HUDEP-2 (cell line): ENCODE results near the gene ZDHHC14.

Experiments
- DNase-seq, 76 experiments: peaks; one replicate each; lab custom pipeline; 2025; ENCODE audit not compliant: unreplicated experiment in 76 of 76; lab: John Stamatoyannopoulos, UW

Gene ZDHHC14

GRCh38 chr6:157651731-157652490, 270.9 kb downstream of the ZDHHC14 start:
- DNase-seq, result no peak

- DNase-seq, result no peak
These were observed 271.8 kb downstream of the ZDHHC14 start for GRCh38 chr6:157652601-157653363.

- DNase-seq, result no peak
These were observed 272.5 kb downstream of the ZDHHC14 start for GRCh38 chr6:157653521-157653920.

GRCh38 chr6:157655139-157655538, 274.1 kb downstream of the ZDHHC14 start:
- DNase-seq, result no peak

- DNase-seq, result no peak
These were observed 275.5 kb downstream of the ZDHHC14 start for GRCh38 chr6:157656437-157656997.

- no peak for DNase-seq
These were observed 276.8 kb downstream of the ZDHHC14 start for GRCh38 chr6:157657754-157658153.

GRCh38 chr6:157658301-157658700, 277.3 kb downstream of the ZDHHC14 start:
- no peak for DNase-seq

- no peak for DNase-seq
These were observed 278.7 kb downstream of the ZDHHC14 start for GRCh38 chr6:157659536-157660271.

- DNase-seq, result no peak
These were observed 279.4 kb downstream of the ZDHHC14 start for GRCh38 chr6:157660414-157660813.

GRCh38 chr6:157661652-157662051, 280.7 kb downstream of the ZDHHC14 start:
- no peak for DNase-seq

- no peak for DNase-seq
These were observed 282.3 kb downstream of the ZDHHC14 start for GRCh38 chr6:157663261-157663660.

- DNase-seq, result no peak
These were observed 284.2 kb downstream of the ZDHHC14 start for GRCh38 chr6:157665180-157665579.

- no peak for DNase-seq
These were observed 285.7 kb downstream of the ZDHHC14 start for GRCh38 chr6:157666729-157667128.

GRCh38 chr6:157667211-157668008, 286.4 kb downstream of the ZDHHC14 start:
- peak in 59 of 76 experiments; percentile 9 to 76 (median 42) for DNase-seq

- no peak for DNase-seq
These were observed 287.0 kb downstream of the ZDHHC14 start for GRCh38 chr6:157668009-157668401.

GRCh38 chr6:157668713-157669112, 287.7 kb downstream of the ZDHHC14 start:
- no peak for DNase-seq

GRCh38 chr6:157669323-157669722, 288.3 kb downstream of the ZDHHC14 start:
- DNase-seq, result no peak

- DNase-seq, result no peak
These were observed 288.8 kb downstream of the ZDHHC14 start for GRCh38 chr6:157669747-157670216.

- DNase-seq, result no peak
These were observed 289.6 kb downstream of the ZDHHC14 start for GRCh38 chr6:157670466-157671186.
